Endothelial cell of umbilical vein (primary cell): ENCODE data around the gene MOGAT1. TPM values are rescaled to one million over a fixed set of nuclear protein-coding genes. Genes with fewer than 3 reads are reported as not detected.

Experiments used
- BruUV-seq: library from RNA; stranded (reverse); fragments of 400-500 nt; replicated peaks from 2 replicates; lab custom pipeline; 2021; lab: Mats Ljungman, UMichigan
- CTCF ChIA-PET: fragments of 300-600, 350-600 bp; sonication (Branson Sonifier 250); formaldehyde crosslinking; loops from one replicate; lab custom pipeline; 2021; ENCODE audit warnings: antibody characterized with exemption, inconsistent platforms; lab: Charles Lee
- POLR2A ChIA-PET: fragments of 300-600, 350-600 bp; sonication (Branson Sonifier 250); formaldehyde crosslinking; loops from one replicate; lab custom pipeline; 2021; ENCODE audit warnings: antibody characterized with exemption, inconsistent platforms; lab: Charles Lee
- DNase-seq: peaks from one replicate; pipeline ENCODE4 v3.0.0-alpha.2; 2011; ENCODE audit warnings: low read depth, low spot score
- FAIRE-seq: peaks from 2 replicates; lab custom pipeline; 2011; peaks lifted over from hg19 to GRCh38; lab: Jason Lieb, UNC
- H2AFZ ChIP-seq: 2 replicates; pipeline ENCODE4 v1.6.0; 2012; ENCODE audit warnings: low read depth, low read length, control low read depth, inconsistent platforms
- H3K27ac ChIP-seq: 2 replicates; pipeline ENCODE4 v1.5.1; 2011; ENCODE audit warnings: low read depth, mild to moderate bottlenecking, control low read depth, low read length, moderate library complexity; ENCODE audit not compliant: insufficient read depth
- H3K27me3 ChIP-seq, 2 experiments: 2 replicates each; pipeline versions ENCODE4 v1.6.0 to v1.6.1; 2011; ENCODE audit warnings: low read length in 2 of 2, mixed read lengths in 1 of 2; ENCODE audit not compliant: control insufficient read depth in 2 of 2, insufficient read depth in 2 of 2
- H3K36me3 ChIP-seq, 2 experiments: 2 replicates in 1 of 2; 3 replicates in 1 of 2; pipeline ENCODE4 v1.5.1; 2011; ENCODE audit warnings: low read length in 2 of 2, mild to moderate bottlenecking in 1 of 2, moderate library complexity in 1 of 2; ENCODE audit not compliant: control insufficient read depth in 2 of 2, insufficient read depth in 2 of 2; ENCODE audit errors: extremely low read depth in 1 of 2
- H3K4me1 ChIP-seq: 3 replicates; pipeline ENCODE4 v1.5.1; 2011; ENCODE audit warnings: mild to moderate bottlenecking, low read length; ENCODE audit not compliant: control insufficient read depth, insufficient read depth; ENCODE audit errors: extremely low read depth
- H3K4me2 ChIP-seq: 2 replicates; pipeline ENCODE4 v1.6.1; 2011; ENCODE audit warnings: low read length, control low read depth, mixed read lengths; ENCODE audit not compliant: insufficient read depth
- H3K4me3 ChIP-seq, 3 experiments: fragments of 200-600 bp in 1 of 3; sonication (generic), shearing (Covaris generic) in 1 of 3; replicated peaks in 1 of 3; 2 replicates each; pipeline ENCODE4 v1.5.1; 2011 to 2016; ENCODE audit warnings: control low read depth in 3 of 3, low read length in 3 of 3, mild to moderate bottlenecking in 2 of 3, inconsistent platforms in 1 of 3, low read depth in 1 of 3, moderate library complexity in 1 of 3; ENCODE audit not compliant: insufficient read depth in 1 of 3
- H3K79me2 ChIP-seq: 2 replicates; pipeline ENCODE4 v1.6.0; 2012; ENCODE audit warnings: low read length, inconsistent platforms; ENCODE audit not compliant: control insufficient read depth, insufficient read depth
- H3K9ac ChIP-seq: replicated peaks from 2 replicates; pipeline ENCODE3; 2011; ENCODE audit warnings: low read length, control low read depth; ENCODE audit not compliant: insufficient read depth; ENCODE audit errors: extremely low read depth
- H3K9me1 ChIP-seq: replicated peaks from 3 replicates; pipeline ENCODE4 v1.6.0; 2011; ENCODE audit warnings: mild to moderate bottlenecking, low read length; ENCODE audit not compliant: control insufficient read depth, insufficient read depth; ENCODE audit errors: extremely low read depth
- H3K9me3 ChIP-seq: replicated peaks from 2 replicates; pipeline ENCODE4 v1.5.1; 2012; ENCODE audit warnings: low read length, inconsistent platforms; ENCODE audit not compliant: control insufficient read depth, insufficient read depth
- H4K20me1 ChIP-seq: replicated peaks from 2 replicates; pipeline ENCODE3; 2011; ENCODE audit warnings: mild to moderate bottlenecking, low read length; ENCODE audit not compliant: control insufficient read depth, insufficient read depth; ENCODE audit errors: extremely low read depth
- EZH2 ChIP-seq: IDR thresholded peaks from 2 replicates; pipeline ENCODE4 v1.6.1; 2012; ENCODE audit warnings: borderline replicate concordance, low read depth, mild to moderate bottlenecking, moderate library complexity, low read length, inconsistent platforms; ENCODE audit not compliant: severe bottlenecking
- FOS ChIP-seq: IDR thresholded peaks from 2 replicates; pipeline ENCODE4 v1.6.1; 2011; ENCODE audit warnings: mild to moderate bottlenecking, low read length, moderate library complexity, borderline replicate concordance; ENCODE audit not compliant: insufficient read depth
- GATA2 ChIP-seq: IDR thresholded peaks from 2 replicates; pipeline ENCODE4 v1.7.0; 2011; ENCODE audit warnings: low read depth, mild to moderate bottlenecking, moderate library complexity, mixed read lengths, low read length; ENCODE audit not compliant: insufficient read length, insufficient read depth
- JUN ChIP-seq: IDR thresholded peaks from 2 replicates; pipeline ENCODE4 v1.6.1; 2011; ENCODE audit warnings: borderline replicate concordance, low read depth; ENCODE audit not compliant: insufficient read length, insufficient read depth
- MYC ChIP-seq: IDR thresholded peaks from one replicate; pipeline ENCODE4 v1.6.1; 2011; ENCODE audit warnings: mild to moderate bottlenecking, low read depth, low read length
- POLR2A ChIP-seq: IDR thresholded peaks from 2 replicates; pipeline ENCODE4 v1.6.1; 2012; ENCODE audit warnings: low read depth, mild to moderate bottlenecking, control low read depth, low read length
- POLR2AphosphoS5 ChIP-seq: IDR thresholded peaks from 2 replicates; pipeline ENCODE4 v1.6.1; 2012; ENCODE audit warnings: low read depth, mild to moderate bottlenecking, control low read depth, low read length, moderate library complexity; ENCODE audit not compliant: insufficient read depth
- dilution Hi-C: fragments of 300-500 bp; cut with MboI; formaldehyde crosslinking; loops from one replicate; pipeline ENCODE4 v1.15.0; 2019; ENCODE audit warnings: low sequenced_read_pairs; ENCODE audit not compliant: extremely low pct_ligation_motif_present
- intact Hi-C: fragments of 100-400 bp; cut with micrococcal nuclease; formaldehyde crosslinking; loops from one replicate; pipeline ENCODE4 v1.10.0; 2022
- polyA plus RNA-seq, 4 experiments: library from polyadenylated mRNA; depleted of rRNA in 3 of 4; stranded (reverse) in 3 of 4; unstranded in 1 of 4; fragments of >200 nt; gene quantifications; 2 replicates each; pipeline versions ENCODE4 v1.2.1 to v1.2.3, GENCODE V29; 2011 to 2012; ENCODE audit warnings: missing spikeins in 1 of 4
- total RNA-seq: library from RNA; stranded (reverse); gene quantifications from 2 replicates; pipeline ENCODE4 v1.2.3, GENCODE V29; 2021
- TF ChIP-seq, protein P1 (sequence below): IDR thresholded peaks from 2 replicates; pipeline ENCODE4 v1.6.1; 2011; ENCODE audit not compliant: insufficient read depth, insufficient read length
- TF ChIP-seq, protein P2 (sequence below), 2 donors: IDR thresholded peaks; 1 replicate in 1 of 2; 2 replicates in 1 of 2; pipeline ENCODE4 v1.5.1; 2011; ENCODE audit warnings: low read length in 2 of 2, mild to moderate bottlenecking in 2 of 2, moderate library complexity in 2 of 2, control low read depth in 1 of 2, inconsistent platforms in 1 of 2, low read depth in 1 of 2; ENCODE audit not compliant: insufficient read depth in 1 of 2; ENCODE audit errors: extremely low read depth in 1 of 2

MOGAT1 gene
- total and polyA plus RNA-seq, 2 donors (not counting 3 experiments of a cell fraction or from before 2014, with no cell fraction given) = not detected

DNA sequence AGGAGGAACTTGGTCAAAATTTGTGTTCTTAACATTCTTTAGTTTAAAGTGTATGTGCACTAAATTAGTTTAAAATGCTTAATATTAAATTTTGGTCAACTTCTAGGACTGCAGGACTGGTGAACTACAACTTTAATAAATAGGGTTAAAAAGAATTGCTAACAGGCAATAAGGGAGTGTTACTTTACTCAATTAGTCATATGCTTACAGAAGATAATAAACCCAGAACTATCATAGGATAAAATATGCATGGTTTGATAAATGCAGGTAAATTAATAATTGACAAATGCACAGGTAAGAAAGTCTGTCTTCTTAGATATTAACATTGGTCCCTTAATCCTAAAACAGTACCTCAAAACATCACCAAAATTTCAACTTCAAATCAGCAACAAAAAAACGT lies 36.2 kb upstream of the MOGAT1 start:
- TF ChIP-seq, protein P1, sequence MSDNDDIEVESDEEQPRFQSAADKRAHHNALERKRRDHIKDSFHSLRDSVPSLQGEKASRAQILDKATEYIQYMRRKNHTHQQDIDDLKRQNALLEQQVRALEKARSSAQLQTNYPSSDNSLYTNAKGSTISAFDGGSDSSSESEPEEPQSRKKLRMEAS = no peak
- TF ChIP-seq POLR2A = no peak
- no peak for TF ChIP-seq FOS
- TF ChIP-seq GATA2 = no peak
- TF ChIP-seq EZH2 = no peak
- no peak for TF ChIP-seq JUN
- TF ChIP-seq, protein P2, sequence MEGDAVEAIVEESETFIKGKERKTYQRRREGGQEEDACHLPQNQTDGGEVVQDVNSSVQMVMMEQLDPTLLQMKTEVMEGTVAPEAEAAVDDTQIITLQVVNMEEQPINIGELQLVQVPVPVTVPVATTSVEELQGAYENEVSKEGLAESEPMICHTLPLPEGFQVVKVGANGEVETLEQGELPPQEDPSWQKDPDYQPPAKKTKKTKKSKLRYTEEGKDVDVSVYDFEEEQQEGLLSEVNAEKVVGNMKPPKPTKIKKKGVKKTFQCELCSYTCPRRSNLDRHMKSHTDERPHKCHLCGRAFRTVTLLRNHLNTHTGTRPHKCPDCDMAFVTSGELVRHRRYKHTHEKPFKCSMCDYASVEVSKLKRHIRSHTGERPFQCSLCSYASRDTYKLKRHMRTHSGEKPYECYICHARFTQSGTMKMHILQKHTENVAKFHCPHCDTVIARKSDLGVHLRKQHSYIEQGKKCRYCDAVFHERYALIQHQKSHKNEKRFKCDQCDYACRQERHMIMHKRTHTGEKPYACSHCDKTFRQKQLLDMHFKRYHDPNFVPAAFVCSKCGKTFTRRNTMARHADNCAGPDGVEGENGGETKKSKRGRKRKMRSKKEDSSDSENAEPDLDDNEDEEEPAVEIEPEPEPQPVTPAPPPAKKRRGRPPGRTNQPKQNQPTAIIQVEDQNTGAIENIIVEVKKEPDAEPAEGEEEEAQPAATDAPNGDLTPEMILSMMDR (IDR thresholded peaks at IDR 0.05; ENCODE audit: extremely low read depth in 1 of 2, insufficient read depth in 1 of 2, low read depth in 1 of 2, low read length in 2 of 2) = no peak
- TF ChIP-seq POLR2AphosphoS5 = no peak
- no peak for TF ChIP-seq MYC
- DNase-seq = no peak
- intact Hi-C loops (no loop called here), dilution Hi-C loops (no loop called here)
- no peak overlapping the region for H3K4me2 ChIP-seq
- no peaks in the 10 kb centered on the region for H3K4me1 ChIP-seq
- H3K27ac ChIP-seq = no peak overlapping the region
- H2AFZ ChIP-seq = no peak overlapping the region
- peaks cover 3 to 24% of the 10 kb centered on the region in 2 experiments for H3K36me3 ChIP-seq
- FAIRE-seq = no peak
- H3K4me3 ChIP-seq = no peak overlapping the region
- no peaks in the 10 kb centered on the region for H3K79me2 ChIP-seq
- H4K20me1 ChIP-seq = no peaks in the 10 kb centered on the region
- BruUV-seq = no TSS peak
- no peaks in the 10 kb centered on the region for H3K27me3 ChIP-seq
- H3K9me1 ChIP-seq = no peaks in the 10 kb centered on the region
- ChIA-PET POLR2A (no interaction called here), CTCF (no interaction called here)
- H3K9me3 ChIP-seq = no peaks in the 10 kb centered on the region
- no peak overlapping the region for H3K9ac ChIP-seq
